Measurements from ENCODE around the gene EIF1B. TPM values are rescaled to one million over a fixed set of nuclear protein-coding genes. Genes with fewer than 3 reads are reported as not detected.

Gene EIF1B
- total and polyA plus RNA-seq, 10 of the 15 experiments (the other 5 are each of a cell fraction or from before 2014, with no cell fraction given): 15.4 to 75.6 (median 43.2) TPM

GRCh38 chr3:40302784-40303183 is 6.7 kb upstream of the EIF1B start (continued):
- no peak for TF ChIP-seq CEBPZ (IDR thresholded peaks at IDR 0.05; ENCODE audit: low read depth, low read length)
- no peak for TF ChIP-seq CHD4 (IDR thresholded peaks at IDR 0.05)
- no peak for TF ChIP-seq E2F8 (IDR thresholded peaks at IDR 0.05; ENCODE audit: low read depth, partially characterized antibody)
- no peak for TF ChIP-seq ZNF687 (IDR thresholded peaks at IDR 0.05)
- no peak for TF ChIP-seq RAD21 (IDR thresholded peaks at IDR 0.05; ENCODE audit: insufficient read depth, low read depth, low read length)
- no peak for TF ChIP-seq ZBTB33 (IDR thresholded peaks at IDR 0.05)
- TF ChIP-seq TCF12 (IDR thresholded peaks at IDR 0.05; ENCODE audit: low read depth, low read length): no peak
- no peak for TF ChIP-seq ZZZ3 (IDR thresholded peaks at IDR 0.05; ENCODE audit: control insufficient read depth, insufficient read length, low read depth)
- TF ChIP-seq ZBED1 (IDR thresholded peaks at IDR 0.05; ENCODE audit: borderline replicate concordance): no peak
- no peak for TF ChIP-seq DPF2 (IDR thresholded peaks at IDR 0.05)
- TF ChIP-seq CHD1 (IDR thresholded peaks at IDR 0.05; ENCODE audit: low read depth, low read length): no peak

Data from GM12878 (cell line).